GM21825 (cell line): ENCODE results near the gene SSTR5.
"Not testable (repeated sequence)": the region's sequence is repeated elsewhere in the genome, so short reads cannot be mapped to it uniquely, and the experiment has no call there.

ENCODE experiments used
- ATAC-seq: cut with Tn5 transposase; IDR thresholded peaks from one replicate; pipeline ENCODE4 v1.9.1; 2021; ENCODE audit warnings: mild to moderate bottlenecking, moderate library complexity; ENCODE audit not compliant: unreplicated experiment

Gene SSTR5

DNA sequence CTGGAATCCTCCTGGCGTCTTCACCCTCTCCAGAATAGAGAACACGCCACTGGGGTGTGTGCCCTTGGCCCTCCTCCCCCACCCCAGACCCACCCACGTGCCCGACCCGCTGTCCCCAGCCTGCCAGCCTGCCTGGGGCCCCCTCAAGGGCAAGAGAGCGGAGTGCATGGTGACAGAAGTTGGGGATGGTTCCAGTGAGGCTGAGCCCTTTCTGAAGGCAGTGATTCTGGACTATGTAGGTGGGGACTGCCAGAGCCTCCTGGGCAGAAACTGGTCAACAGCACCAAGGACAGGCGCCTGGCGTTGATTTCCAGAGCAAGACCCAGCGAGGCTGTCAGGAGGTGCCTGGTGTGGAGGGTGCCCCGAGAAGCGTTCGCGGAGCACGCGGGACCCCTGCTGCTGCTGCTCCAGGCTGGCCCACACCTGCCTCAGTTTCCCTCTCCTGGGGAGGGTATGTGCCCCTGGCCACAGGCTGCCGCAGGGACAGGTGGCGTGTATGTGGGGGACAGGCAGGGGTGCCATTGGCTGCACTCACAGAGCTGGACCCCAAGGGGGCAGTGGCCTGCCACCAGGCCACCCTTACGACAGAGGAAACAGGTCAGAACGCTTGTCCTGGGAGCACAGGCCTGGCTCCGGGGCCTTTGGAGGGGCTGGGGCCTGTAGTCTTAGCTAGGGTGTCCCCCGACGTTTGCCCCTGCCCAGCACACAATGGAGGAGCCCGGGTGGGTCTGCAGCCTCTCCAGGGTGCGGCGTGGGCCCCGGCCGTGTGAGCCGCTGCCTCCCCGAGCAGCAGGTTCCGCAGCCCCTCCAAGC, 1.2 kb downstream of the SSTR5 start:
- no peak for ATAC-seq

DNA sequence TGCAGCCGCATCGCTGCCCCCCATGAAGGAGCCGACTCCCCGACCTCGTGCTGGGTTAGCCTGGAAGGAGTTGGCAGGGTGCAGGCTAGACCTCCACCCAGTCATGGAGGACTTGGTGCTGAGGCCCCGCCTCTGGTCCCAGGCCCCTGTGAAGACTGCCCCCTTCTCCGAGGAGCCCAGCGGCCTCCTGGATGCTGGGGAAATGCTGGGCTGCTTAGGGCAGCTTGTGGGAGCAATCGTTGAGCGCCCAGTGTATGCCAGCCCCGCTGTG, 1.8 kb downstream of the SSTR5 start:
- ATAC-seq: no peak

DNA sequence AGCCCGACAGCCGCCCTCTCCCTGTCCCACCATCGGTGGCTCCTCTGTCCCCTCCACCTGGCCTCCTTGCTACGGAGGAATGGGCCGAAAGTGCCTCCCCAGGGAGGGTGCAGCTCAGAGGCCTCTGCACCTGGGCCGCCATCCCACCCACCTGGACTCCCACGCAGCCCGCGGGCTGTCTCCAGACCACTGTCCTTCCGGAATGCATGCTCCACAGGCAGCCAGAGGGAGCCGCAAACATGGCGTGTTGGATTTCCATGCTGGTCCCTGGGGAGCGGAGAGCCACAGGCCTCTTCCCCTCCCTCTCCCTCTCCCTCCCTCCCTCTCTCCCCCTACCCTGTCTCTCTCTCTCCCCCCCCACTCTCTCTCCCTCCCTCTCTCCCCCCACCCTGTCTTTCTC, 3.0 kb downstream of the SSTR5 start:
- ATAC-seq: no peak

DNA sequence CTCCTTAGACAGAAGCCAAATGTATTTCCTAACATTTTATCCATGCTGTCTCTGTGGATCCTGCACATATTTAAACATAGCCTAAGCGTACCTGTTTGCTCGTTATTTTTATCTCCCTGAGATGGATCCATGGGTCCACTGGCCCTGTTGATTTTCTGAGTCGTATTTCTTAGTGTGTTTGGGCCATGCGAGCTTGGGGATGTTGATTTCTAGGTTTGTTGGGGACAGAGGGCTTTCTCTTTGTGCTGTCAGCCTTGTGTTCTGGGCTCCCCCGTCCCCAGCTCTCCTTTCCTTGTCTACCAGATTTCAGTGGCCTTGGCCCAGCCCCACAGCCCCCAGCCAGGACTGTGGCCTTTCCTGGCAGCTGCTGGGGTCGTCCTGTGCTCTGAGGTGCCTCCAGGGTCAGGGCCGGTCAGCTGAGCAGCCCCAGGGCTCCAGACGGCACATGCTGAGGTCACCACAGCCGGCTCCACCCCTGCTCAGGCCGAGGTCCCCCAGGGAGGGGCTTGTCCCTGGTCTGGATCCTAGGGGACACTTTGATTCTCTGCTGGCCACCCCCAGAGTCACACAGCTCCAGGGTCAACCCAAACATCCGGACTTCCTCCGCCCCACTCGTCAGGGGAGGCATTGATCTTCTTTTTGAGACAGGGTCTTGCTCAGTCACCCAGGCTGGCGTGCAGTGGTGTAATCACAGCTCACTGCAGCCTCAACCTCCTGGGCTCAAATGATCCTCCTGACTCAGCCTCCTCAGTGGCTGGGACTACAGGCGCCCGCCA, 4.4 kb downstream of the SSTR5 start:
- ATAC-seq: no peak

DNA sequence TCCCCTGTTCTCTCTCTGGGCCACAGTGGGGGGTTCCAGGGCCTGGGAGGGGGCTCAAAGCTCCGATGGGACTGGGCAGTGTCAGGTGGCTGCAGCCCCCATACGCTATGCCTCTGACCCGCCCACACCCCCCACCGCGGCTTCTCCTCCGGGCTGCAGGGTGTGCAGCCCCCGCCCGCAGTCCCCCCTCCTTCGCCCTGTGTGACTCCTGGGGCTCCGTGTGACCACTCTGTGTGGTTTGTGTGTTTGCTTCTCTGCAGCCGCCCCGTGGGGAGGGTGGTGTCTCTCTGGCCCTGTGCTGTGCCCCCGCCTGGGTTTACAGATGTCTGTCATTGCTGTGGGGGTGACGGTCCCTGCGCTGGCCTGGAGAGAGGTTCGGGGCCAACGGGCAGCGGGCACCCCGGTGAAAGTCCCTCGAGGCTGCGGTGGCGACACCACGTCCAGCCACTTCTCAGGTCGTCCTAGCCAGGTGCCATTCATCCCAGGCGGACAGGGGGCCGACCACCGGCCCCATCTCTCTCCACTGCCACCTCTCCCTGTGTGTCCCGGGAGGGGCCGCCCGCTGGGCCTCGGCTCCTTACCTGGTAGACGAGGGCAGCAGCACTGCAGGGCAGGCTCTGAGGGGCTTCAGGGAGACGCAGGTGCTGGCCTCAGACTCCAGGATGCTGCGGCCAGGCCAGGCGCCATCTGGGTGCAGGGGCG, 5.5 kb downstream of the SSTR5 start:
- no peak for ATAC-seq

DNA sequence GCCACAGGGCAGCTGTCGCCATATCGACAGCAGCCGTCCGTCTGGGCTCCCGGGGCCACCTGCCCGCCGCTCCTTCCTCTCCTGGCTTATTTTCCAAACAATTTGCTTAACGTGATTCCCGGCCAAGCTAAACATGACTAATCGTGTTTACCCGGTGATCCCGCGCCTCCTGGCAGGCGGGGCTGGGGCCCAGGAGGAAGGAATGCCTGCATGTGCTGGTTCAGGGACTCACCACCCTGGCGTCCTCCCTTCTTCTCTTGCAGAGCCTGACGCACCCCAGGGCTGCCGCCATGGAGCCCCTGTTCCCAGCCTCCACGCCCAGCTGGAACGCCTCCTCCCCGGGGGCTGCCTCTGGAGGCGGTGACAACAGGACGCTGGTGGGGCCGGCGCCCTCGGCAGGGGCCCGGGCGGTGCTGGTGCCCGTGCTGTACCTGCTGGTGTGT, 6.1 kb downstream of the SSTR5 start:
- no peak for ATAC-seq

DNA sequence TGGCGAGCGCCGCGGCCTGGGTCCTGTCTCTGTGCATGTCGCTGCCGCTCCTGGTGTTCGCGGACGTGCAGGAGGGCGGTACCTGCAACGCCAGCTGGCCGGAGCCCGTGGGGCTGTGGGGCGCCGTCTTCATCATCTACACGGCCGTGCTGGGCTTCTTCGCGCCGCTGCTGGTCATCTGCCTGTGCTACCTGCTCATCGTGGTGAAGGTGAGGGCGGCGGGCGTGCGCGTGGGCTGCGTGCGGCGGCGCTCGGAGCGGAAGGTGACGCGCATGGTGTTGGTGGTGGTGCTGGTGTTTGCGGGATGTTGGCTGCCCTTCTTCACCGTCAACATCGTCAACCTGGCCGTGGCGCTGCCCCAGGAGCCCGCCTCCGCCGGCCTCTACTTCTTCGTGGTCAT, 6.8 kb downstream of the SSTR5 start:
- ATAC-seq: no peak

DNA sequence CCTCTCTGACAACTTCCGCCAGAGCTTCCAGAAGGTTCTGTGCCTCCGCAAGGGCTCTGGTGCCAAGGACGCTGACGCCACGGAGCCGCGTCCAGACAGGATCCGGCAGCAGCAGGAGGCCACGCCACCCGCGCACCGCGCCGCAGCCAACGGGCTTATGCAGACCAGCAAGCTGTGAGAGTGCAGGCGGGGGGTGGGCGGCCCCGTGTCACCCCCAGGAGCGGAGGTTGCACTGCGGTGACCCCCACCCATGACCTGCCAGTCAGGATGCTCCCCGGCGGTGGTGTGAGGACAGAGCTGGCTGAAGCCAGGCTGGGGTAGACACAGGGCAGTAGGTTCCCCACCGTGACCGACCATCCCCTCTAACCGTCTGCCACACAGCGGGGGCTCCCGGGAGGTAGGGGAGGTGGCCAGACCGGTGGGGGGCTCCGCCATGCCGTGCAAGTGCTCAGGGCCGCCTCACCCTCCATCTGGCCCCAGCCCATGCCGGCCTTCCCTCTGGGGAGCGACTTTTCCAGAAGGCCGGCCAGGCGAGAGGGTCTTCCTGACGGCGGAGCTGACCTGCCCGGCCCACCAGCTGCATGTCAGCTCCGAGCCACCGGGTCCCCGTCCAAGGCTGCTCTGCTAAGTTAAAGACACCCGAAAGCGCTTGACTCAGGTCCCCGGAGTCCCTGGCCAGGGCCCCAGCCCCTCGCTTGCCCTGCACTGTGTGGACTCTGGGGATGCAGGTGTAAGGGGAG, 7.4 kb downstream of the SSTR5 start:
- ATAC-seq: no peak

DNA sequence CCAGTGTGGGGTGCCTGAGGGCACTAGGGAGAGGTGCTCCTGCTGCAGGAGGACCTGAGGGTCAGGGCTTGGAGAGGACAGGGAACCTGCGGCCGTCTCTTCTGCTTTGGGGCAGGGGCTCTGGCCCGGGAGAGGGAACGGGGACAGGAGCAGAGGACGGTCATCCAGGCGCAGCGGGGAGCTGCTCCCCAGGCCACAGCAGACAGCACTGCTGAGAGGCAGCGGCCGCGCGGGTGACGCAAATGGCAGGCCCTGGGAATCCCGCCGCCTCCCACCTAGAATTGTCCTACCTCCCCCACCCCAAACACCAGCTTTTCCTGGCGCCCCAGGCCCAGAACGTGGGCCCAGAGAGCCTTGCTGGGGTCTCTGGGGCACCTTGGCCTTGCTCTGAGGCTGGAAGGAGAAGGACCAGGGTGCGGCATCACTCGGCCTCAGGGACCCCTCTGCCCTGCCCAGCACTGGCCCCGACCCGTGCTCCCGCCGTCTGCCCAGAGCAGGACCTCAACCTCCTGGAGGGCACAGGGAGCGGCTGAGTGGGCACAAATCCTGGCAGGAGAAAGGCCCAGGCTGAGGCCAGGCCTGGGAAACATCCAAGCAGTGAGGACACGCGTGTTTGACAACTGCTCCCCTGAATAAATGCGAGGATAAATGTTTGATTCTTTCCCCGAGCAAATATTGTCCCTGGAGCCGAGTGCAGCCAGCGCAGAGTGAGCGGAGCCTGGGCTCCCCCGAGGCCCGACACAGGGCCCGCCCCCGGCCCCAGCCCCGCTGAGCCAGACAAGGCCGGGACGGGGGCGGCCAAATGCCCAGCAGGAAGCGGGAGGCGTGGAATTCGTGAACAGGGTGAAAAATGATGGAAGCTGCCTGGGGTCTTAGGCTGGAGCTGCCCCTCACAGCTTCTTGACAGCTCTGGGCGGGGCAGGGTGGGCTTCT, 8.5 kb downstream of the SSTR5 start:
- no peak for ATAC-seq

DNA sequence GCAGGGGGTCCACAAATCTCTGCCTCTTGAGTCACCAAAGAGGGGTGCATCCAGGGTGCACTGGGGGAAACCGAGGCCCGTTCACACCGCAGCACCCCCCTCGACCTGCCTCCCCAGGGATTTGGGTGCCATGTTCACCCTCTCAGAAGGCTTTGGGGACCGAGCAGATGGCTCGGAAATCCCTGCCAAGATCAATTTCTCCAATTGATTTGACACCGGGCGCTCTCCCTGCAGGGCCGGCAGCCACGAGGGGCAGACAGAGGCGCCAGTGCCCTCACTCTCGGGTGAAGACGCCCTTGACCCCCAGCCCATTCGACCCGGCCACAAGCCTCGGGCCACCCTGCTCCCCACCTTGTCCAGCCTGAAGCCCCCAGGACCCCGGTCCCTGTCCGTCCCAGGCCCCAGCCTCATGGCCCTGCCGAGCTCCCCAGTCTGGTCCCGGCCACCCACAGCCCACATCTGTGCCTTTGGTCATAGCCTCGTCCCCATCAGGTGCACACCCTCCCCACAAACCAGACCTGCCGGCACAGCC, 9.3 kb downstream of the SSTR5 start:
- ATAC-seq: no peak

DNA sequence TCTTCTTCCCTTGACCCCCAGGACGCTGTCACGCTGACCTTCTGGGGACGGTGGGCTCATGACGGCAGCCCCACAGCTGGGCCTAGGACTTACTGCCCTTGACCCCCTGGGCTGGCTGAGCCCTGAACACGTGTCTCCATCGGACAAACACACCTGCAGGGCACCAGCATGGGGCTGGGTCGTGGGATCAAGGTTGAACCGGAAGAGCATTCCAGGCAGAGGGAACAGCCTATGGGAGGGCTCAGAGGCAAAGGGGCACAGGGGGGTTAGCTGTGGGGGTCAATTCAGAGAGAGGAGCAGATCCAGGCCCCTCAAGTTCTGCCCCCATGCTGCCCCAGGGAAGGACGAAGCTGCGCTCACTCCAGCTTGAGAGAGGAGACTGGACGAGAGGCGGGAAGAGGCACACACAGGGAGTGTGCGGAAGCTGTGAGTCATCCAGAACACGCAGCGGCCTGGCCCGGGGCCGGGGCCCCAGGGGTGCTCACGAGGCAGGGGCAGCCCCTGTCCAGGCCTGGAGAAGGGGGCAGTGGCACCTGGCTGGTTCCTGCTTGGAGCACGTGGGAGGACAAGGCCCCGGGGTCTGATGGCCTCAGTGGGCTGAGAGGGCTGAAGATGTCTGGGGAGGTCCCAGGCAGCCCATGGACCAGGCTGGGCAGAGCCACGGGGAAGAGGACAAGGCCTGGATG, 9.9 kb downstream of the SSTR5 start:
- no peak for ATAC-seq

DNA sequence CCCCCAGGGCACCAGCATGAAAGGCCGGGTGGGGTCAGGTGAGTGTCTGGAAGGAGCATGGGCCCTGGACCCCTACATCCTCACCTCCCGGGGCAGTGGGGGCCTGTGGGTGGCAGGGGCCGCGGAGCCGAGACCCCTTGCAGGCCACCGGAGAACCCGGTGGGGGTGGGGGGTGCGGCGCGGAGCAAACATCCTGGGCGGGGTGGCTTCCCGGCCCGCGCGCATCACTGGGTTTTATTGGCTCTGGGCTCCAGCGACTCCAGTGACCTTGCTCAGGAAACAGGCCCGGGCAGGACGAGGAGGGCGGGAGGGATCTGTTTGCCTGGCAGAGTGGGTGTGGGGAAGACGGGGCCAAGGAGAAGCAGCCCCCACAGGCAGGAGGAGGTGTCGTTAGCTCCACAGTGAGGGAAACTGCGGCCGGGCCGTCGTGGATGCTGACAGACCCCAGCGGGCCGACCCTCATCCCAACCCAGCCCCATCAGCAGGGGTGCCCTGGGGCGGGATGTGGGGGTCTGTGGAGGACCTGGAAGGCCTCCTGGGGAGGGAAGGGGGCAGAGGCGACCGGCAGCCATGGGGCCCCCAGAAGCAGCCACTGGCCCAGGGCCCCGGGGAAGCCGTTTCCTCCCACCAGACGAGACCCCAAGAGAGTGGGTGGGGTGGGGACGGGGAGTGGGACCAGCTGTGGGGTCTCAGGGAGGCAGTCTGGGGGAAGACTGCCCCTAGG, 10.6 kb downstream of the SSTR5 start:
- no peak for ATAC-seq

DNA sequence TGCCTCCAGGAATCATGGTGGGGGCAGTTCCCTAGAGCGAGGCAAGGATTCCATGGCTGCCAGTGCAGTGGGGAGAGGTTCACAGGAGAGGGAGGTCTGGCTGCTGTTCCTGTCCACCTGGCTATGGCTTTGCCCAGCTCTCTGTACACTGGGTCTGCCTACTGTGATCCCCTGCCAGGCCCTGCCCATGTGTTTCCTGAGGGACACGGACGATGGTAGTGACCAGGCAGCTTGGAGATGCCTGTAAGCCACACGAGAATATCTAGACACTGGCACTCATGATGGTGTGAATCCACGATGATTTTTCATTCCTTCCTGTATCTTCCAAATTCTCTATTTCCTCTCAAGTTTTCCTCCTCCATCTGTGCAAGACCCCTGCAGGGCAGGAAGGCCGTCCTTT, 12.4 kb downstream of the SSTR5 start:
- ATAC-seq: no peak

DNA sequence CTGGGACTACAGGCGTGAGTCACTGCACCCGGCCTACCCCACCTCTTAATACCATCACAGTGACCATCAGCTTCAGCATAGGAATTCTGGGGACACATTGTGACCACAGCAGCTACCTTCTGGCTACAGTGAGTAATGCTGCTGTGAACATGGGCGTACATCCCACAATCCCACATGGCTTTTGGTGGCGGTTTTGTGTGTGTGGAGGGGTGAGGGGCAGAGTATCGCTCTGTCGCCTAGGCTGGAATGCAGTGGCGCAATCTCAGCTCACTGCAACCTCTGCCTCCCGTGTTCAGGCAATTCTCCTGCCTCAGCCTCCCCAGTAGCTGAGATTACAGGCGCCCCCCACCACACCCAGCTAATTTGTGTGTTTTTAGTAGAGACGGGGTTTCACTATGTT, 13.9 kb downstream of the SSTR5 start:
- not testable (repeated sequence) for ATAC-seq

DNA sequence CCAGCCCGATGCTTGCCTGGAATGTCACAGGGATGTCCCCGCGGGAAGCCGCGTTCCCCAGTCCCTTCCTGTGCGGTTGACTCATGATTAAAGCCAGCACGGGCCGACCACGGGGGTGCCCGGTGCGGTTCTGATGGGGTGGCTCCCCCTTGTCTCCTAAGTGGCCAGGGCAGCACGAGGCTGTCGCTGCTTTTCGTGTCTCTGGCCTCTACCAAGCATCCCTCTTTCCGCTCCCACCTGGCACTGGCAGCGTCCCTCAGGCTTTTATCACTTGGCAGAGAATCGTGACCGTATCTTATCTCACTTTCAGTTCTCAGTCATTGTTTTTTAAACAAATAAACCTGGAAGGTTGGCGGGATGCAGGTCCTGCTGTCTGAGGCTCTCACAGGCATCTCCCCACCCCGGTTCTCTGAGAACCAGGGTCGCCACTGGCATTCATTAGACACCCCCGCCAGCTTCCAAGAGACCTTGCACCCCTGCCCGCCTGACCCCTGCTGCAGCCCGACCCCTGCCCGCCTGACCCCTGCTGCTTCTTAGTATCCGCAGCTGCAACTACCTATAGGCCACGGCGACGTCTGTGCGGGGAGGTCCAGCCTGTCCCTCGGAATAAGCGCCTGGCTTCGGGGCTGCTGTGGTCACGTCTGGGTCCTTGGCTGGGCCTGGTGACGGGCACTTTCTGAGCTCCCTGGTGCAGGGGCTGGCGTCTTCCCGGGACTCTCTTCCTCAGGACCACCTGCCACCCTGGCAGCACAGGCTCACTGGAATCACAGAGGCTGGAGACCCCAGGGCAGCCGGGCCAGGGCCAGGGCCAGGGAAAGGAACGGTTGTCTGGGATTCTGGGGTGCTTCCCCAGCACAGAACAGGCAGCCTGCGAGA, 16.0 kb downstream of the SSTR5 start:
- ATAC-seq: no peak

DNA sequence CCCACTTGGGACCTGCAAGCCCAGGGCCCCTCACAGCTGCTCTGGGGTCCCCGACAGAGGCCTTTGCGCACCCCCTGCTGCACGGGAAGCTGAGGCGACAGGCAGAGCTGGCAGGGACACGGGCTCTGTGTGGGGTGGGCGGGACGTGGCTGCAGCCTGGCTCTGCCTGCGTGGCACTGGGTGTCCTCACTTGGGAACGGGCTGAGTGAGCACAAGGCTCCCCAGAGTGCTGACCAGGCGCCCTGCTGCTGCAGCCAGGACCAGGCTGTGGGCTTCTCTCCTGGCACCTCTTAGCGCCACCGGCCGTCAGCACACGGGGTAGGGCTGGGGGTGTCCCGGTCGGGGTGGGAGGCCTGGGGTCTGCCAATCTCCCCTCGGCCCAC, 16.9 kb downstream of the SSTR5 start:
- ATAC-seq: no peak

DNA sequence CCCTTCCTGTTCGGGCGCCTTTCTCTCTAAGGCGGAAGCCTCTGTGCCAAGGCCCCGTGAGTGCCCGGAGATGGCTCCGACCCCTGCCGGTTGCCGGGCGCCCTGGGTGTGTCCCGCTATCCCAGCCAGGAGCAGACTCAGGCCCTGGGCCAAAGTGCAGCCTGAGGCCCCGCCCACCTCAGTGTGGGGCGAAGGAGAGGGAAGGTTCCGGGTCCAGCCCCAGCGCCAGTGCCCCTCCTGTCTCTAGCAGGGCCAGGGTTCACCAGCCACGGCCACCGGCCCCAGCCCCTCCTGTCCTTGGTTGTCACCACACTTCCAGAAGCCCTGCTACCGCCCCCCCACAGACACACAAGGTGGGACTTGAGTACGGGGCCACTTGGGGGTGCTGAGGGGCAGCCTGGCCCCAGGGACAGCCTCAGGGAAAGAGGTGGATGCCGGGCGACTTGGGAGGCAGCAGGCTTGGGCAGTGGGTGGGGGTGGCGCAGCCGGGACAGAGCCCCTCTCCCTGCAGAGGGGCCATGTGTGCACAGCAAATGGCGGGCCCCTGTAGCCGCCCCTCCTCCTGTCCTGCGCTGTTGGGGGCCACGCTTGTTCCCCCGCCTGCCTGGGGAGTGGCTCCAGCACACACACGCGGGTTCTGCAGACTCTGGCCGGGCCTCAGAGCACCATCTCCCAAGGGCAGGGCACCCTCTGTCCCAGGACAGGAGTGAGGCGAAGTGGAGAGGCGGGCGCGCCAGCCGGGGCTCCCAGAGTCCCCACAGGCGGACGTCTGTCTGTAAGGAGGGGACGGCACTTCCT, 17.5 kb downstream of the SSTR5 start:
- no peak for ATAC-seq
